ENCODE measurements around the gene ANAPC5. TPM values are rescaled to one million over a fixed set of nuclear protein-coding genes. Genes with fewer than 3 reads are reported as not detected.
"Not testable (repeated sequence)": the region's sequence is repeated elsewhere in the genome, so short reads cannot be mapped to it uniquely, and the experiment has no call there.

The ANAPC5 gene
- total RNA-seq, 3 donors from 2014 or later (not counting 1 experiment from before 2014, with no cell fraction given), result 134 to 171 (median 163) TPM

DNA sequence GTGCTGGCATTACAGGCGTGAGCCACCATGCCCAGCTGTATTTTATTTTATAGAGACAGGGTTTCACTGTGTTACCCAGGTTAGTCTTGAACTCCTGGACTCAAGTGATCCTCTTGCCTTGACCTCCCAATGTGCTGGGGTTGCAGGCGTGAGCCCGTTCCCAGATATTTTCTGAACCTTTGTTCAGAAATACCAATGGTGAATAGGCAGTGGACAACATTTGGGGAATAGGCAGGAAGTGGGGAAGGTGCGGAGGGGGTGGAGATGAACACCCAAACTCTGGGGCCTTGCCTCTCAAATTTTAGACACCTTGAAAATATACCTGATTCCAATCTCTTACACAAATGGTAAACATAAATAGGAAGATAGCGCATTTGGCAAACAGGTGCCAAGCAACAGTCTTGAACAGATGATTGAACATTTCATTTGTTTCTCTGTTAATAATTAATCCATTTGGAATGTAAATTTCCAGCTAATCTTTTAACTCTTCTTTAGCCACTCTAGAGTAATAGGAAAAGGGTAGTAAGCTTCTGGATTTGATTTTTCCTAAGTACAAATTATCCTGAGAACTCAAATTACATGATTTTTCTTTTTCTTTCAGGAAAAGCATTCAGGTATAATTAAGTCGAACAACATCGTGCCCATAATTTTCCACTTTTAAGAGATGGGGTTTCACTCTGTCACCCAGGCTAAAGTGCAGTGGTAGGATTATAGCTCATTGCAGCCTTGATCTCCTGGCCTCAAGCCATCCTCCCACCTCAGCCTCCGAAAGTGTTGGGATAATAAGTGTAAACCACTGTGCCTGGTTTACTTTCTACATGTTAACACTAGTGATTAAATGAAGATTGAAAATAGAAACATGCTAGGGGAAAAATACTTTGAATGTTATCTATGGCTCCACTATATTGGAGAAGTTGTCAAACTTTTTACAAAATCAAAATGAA lies 24.8 kb upstream of the ANAPC5 start:
- Mint-ChIP-seq H3K9me3 (no peaks in the 10 kb centered on the region), H3K27ac (no peak overlapping the region), H3K4me1 (no peaks in the 10 kb centered on the region), H3K4me3 (no peak overlapping the region), H3K27me3 (ENCODE audit: low read depth in 2 of 2) (peaks cover 0 to 2% of the 10 kb centered on the region in 2 donors), H3K36me3 (no peaks in the 10 kb centered on the region)
- WGBS (ENCODE audit: insufficient coverage), result 94% methylated on average over 5 of the region's 8 CpGs
- H3K36me3 ChIP-seq (ENCODE audit: control insufficient read depth, insufficient read depth, low read length), result no peaks in the 10 kb centered on the region
- no peaks in the 10 kb centered on the region for H3K27me3 ChIP-seq (ENCODE audit: control insufficient read depth, insufficient read depth, low read length)
- ATAC-seq, result no peak
- H3K9me3 ChIP-seq (ENCODE audit: control insufficient read depth, insufficient read depth, low read length), result no peaks in the 10 kb centered on the region
- TF ChIP-seq, protein P1, sequence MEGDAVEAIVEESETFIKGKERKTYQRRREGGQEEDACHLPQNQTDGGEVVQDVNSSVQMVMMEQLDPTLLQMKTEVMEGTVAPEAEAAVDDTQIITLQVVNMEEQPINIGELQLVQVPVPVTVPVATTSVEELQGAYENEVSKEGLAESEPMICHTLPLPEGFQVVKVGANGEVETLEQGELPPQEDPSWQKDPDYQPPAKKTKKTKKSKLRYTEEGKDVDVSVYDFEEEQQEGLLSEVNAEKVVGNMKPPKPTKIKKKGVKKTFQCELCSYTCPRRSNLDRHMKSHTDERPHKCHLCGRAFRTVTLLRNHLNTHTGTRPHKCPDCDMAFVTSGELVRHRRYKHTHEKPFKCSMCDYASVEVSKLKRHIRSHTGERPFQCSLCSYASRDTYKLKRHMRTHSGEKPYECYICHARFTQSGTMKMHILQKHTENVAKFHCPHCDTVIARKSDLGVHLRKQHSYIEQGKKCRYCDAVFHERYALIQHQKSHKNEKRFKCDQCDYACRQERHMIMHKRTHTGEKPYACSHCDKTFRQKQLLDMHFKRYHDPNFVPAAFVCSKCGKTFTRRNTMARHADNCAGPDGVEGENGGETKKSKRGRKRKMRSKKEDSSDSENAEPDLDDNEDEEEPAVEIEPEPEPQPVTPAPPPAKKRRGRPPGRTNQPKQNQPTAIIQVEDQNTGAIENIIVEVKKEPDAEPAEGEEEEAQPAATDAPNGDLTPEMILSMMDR (IDR thresholded peaks at IDR 0.05), result no peak
- H3K27ac ChIP-seq (ENCODE audit: low read length), result no peak overlapping the region
- H3K4me1 ChIP-seq (ENCODE audit: control insufficient read depth, insufficient read depth, low read length), result peaks cover 8% of the 10 kb centered on the region
- no peak for DNase-seq
- intact Hi-C loops (cut with micrococcal nuclease), result no loop called here
- no peak overlapping the region for H3K4me3 ChIP-seq (ENCODE audit: low read length)

DNA sequence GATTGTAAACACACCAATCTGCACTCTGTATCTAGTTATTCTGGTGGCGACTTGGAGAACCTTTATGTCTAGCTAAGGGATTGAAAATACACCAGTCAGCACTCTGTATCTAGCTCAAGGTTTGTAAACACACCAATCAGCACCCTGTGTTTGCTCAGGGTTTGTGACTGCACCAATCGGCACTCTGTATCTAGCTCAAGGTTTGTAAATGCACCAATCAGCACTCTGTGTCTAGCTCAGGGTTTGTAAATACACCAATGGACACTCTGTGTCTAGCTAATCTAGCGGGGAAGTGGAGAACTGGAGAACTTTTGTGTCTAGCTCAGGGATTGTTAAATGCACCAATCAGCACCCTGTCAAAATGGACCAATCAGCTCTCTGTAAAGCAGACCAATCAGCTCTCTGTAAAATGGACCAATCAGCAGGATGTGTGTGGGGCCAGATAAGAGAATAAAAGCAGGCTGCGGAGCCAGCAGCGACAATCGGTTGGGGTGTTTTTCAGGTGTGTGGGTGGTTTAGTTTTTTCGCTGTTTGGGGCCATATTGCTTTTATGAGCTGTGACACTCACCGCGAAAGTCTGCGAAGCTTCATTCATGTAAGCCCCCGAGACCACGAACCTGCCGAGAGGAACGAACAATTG lies 22.9 kb upstream of the ANAPC5 start:
- H3K9me3 ChIP-seq (ENCODE audit: control insufficient read depth, insufficient read depth, low read length); H3K4me3 Mint-ChIP-seq; H3K4me3 ChIP-seq (ENCODE audit: low read length); H3K4me1 Mint-ChIP-seq; H3K27ac Mint-ChIP-seq; H3K4me1 ChIP-seq (ENCODE audit: control insufficient read depth, insufficient read depth, low read length); H3K36me3 ChIP-seq (ENCODE audit: control insufficient read depth, insufficient read depth, low read length); ATAC-seq; H3K27me3 Mint-ChIP-seq (ENCODE audit: low read depth in 2 of 2); intact Hi-C loops (cut with micrococcal nuclease); H3K27ac ChIP-seq (ENCODE audit: low read length); DNase-seq; H3K27me3 ChIP-seq (ENCODE audit: control insufficient read depth, insufficient read depth, low read length); H3K9me3 Mint-ChIP-seq; H3K36me3 Mint-ChIP-seq: not testable (repeated sequence)
- 83% methylated on average over 14 of the region's 14 CpGs for WGBS (ENCODE audit: insufficient coverage)

DNA sequence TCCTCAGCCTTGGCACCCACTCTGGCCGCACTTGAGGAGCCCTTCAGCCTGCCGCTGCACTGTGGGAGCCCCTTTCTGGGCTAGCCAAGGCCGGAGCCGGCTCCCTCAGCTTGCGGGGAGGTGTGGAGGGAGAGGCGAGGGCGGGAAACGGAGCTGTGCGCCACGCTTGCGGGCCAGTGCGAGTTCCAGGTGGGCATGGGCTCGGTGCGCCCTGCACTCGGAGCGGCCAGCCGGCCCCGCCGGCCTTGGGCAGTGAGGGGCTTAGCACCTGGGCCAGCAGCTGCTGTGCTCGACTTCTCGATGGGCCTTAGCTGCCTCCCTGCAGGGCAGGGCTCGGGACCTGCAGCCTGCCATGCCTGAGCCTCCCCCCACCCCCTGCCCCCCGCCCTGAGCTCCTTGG lies 22.1 kb upstream of the ANAPC5 start:
- H3K4me1 Mint-ChIP-seq; H3K4me1 ChIP-seq (ENCODE audit: control insufficient read depth, insufficient read depth, low read length); DNase-seq; H3K27ac Mint-ChIP-seq; H3K4me3 ChIP-seq (ENCODE audit: low read length); H3K36me3 Mint-ChIP-seq; H3K4me3 Mint-ChIP-seq; H3K9me3 Mint-ChIP-seq; H3K27ac ChIP-seq (ENCODE audit: low read length); intact Hi-C loops (cut with micrococcal nuclease); H3K9me3 ChIP-seq (ENCODE audit: control insufficient read depth, insufficient read depth, low read length); ATAC-seq; H3K27me3 ChIP-seq (ENCODE audit: control insufficient read depth, insufficient read depth, low read length); H3K27me3 Mint-ChIP-seq (ENCODE audit: low read depth in 2 of 2); H3K36me3 ChIP-seq (ENCODE audit: control insufficient read depth, insufficient read depth, low read length): not testable (repeated sequence)
- 97% methylated on average over 22 of the region's 23 CpGs for WGBS (ENCODE audit: insufficient coverage)

DNA sequence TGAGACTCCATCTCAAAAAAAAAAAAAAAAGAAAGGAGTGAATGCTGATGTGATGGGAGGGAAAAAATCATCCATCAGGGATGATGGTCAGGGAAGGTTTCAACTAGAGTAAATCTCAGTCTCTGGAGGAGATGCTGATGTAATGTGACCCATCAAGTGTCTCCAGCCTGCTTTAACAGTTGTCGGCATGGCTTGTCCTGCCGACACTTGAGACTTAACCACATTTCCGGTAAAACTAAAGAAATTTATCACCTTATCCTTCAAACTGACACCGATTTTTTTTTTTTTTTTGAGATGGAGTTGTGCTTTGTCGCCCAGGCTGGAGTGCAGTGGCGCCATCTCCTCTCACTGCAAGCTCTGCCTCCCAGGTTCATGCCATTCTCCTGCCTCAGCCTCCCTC lies 21.5 kb upstream of the ANAPC5 start:
- Mint-ChIP-seq H3K36me3 (no peaks in the 10 kb centered on the region), H3K27me3 (ENCODE audit: low read depth in 2 of 2) (peaks cover 0 to 2% of the 10 kb centered on the region in 2 donors), H3K4me3 (no peak overlapping the region), H3K4me1 (no peaks in the 10 kb centered on the region), H3K27ac (no peak overlapping the region), H3K9me3 (no peaks in the 10 kb centered on the region)
- H3K4me1 ChIP-seq (ENCODE audit: control insufficient read depth, insufficient read depth, low read length), result peaks cover 8% of the 10 kb centered on the region
- H3K36me3 ChIP-seq (ENCODE audit: control insufficient read depth, insufficient read depth, low read length), result no peaks in the 10 kb centered on the region
- no peaks in the 10 kb centered on the region for H3K27me3 ChIP-seq (ENCODE audit: control insufficient read depth, insufficient read depth, low read length)
- no peaks in the 10 kb centered on the region for H3K9me3 ChIP-seq (ENCODE audit: control insufficient read depth, insufficient read depth, low read length)
- no peak overlapping the region for H3K27ac ChIP-seq (ENCODE audit: low read length)
- ATAC-seq (peak; percentile 64 to 86 (median 81)), DNase-seq (no peak)
- 58% methylated on average over 6 of the region's 6 CpGs for WGBS (ENCODE audit: insufficient coverage)
- TF ChIP-seq, protein P1 (IDR thresholded peaks at IDR 0.05), result no peak
- intact Hi-C loops (cut with micrococcal nuclease), result no loop called here
- H3K4me3 ChIP-seq (ENCODE audit: low read length), result no peak overlapping the region

Measured in natural killer cell (primary cell).